NCI-H2227 (cell line): ENCODE measurements around the gene CDC42EP2.
"Not testable (repeated sequence)": the region's sequence is repeated elsewhere in the genome, so short reads cannot be mapped to it uniquely, and the experiment has no call there.

ENCODE experiments used
- DNase-seq: peaks from one replicate; lab custom pipeline; 2025; ENCODE audit not compliant: unreplicated experiment; lab: John Stamatoyannopoulos, UW

CDC42EP2 gene

GRCh38 chr11:65317025-65317786, 2.5 kb downstream of the CDC42EP2 start:
- peak; percentile 44 for DNase-seq

- DNase-seq = no peak
These were observed 5.9 kb downstream of the CDC42EP2 start for GRCh38 chr11:65320386-65321075.

- DNase-seq = no peak
These were observed 6.4 kb downstream of the CDC42EP2 start for GRCh38 chr11:65321076-65321475.

GRCh38 chr11:65321828-65322485, 7.3 kb downstream of the CDC42EP2 start:
- no peak for DNase-seq

GRCh38 chr11:65323813-65324212, 9.1 kb downstream of the CDC42EP2 start:
- no peak for DNase-seq

- no peak for DNase-seq
These were observed 10.8 kb downstream of the CDC42EP2 start for GRCh38 chr11:65325435-65325834.

GRCh38 chr11:65327021-65327420, 12.4 kb downstream of the CDC42EP2 start:
- no peak for DNase-seq

GRCh38 chr11:65329478-65329877, 14.8 kb downstream of the CDC42EP2 start:
- DNase-seq = no peak

GRCh38 chr11:65329944-65330403, 15.3 kb downstream of the CDC42EP2 start:
- peak; percentile 96 for DNase-seq

- no peak for DNase-seq
These were observed 15.9 kb downstream of the CDC42EP2 start for GRCh38 chr11:65330544-65330943.

- not testable (repeated sequence) for DNase-seq
These were observed 17.9 kb downstream of the CDC42EP2 start for GRCh38 chr11:65332591-65332990.

GRCh38 chr11:65334696-65335295, 20.1 kb downstream of the CDC42EP2 start:
- DNase-seq = peak; percentile 33

GRCh38 chr11:65338676-65339075, 24.0 kb downstream of the CDC42EP2 start:
- DNase-seq = no peak

GRCh38 chr11:65340226-65340625, 25.6 kb downstream of the CDC42EP2 start:
- no peak for DNase-seq

- no peak for DNase-seq
These were observed 27.2 kb downstream of the CDC42EP2 start for GRCh38 chr11:65341856-65342255.

- no peak for DNase-seq
These were observed 36.8 kb downstream of the CDC42EP2 start for GRCh38 chr11:65351511-65351910.

GRCh38 chr11:65352783-65353182, 38.1 kb downstream of the CDC42EP2 start:
- peak; percentile 42 for DNase-seq

GRCh38 chr11:65353376-65353775, 38.7 kb downstream of the CDC42EP2 start:
- no peak for DNase-seq

- DNase-seq = peak; percentile 74
These were observed 39.2 kb downstream of the CDC42EP2 start for GRCh38 chr11:65353900-65354264.

- DNase-seq = peak; percentile 98
These were observed 39.8 kb downstream of the CDC42EP2 start, which contains the start of gene TIGD3 for GRCh38 chr11:65354265-65355012. Gene TIGD3 (plus strand): TSS chr11:65354751. CDS start chr11:65355809, 1,058 bp downstream.
